Upper lobe of left lung (tissue), 4 donors: ENCODE results near the gene NUDT4B.
"Not testable (repeated sequence)": the region's sequence is repeated elsewhere in the genome, so short reads cannot be mapped to it uniquely, and the experiment has no call there.

Source experiments
- CTCF ChIP-seq, 6 experiments: fragments of 450-650 bp in 4 of 6; fragments of 200-600 bp in 2 of 6; sonication (generic) in 2 of 6; IDR thresholded peaks; one replicate each; pipeline ENCODE4 v1.5.1; 2016 to 2019; ENCODE audit warnings: antibody characterized with exemption in 6 of 6
- POLR2A ChIP-seq, 4 donors: fragments of 450-650 bp; IDR thresholded peaks; one replicate each; pipeline ENCODE4 v1.5.1; 2016 to 2017; ENCODE audit warnings: antibody characterized with exemption in 4 of 4, mild to moderate bottlenecking in 2 of 4
- POLR2AphosphoS5 ChIP-seq, 2 donors: sonication (generic); formaldehyde crosslinking; IDR thresholded peaks; one replicate each; pipeline ENCODE4 v1.5.1; 2017; ENCODE audit warnings: antibody characterized with exemption in 2 of 2

DNA sequence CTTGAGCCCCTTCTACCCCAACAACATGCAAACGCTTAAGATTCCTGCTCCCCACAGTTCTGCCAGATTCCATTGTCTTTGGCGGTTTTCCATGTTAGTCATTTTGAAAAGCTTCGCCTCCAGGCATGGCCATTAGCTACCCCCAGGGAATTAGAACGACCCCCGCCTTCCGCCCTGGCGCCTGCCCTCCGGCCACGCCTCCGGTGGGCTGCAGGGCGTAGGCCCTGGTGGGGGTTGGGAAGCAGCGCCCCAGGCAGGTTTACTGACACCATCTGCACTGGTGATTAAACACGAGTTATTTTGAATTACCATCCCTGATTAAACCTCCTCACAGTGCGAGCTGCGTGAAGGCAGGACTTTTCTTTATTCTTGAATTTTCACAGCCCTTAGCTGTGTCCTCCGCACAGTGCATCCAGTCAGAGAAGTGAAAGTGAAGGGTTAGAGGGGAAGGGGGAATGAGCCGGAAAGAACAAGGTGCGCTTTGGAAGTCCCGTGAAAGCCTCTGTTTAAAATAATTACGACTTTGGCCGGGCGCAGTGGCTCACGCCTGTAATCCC, 43.0 kb downstream of the NUDT4B start:
- TF ChIP-seq CTCF, POLR2AphosphoS5, POLR2A (IDR thresholded peaks at IDR 0.05): not testable (repeated sequence)
